GM18526 (cell line): ENCODE results near the gene PREX1.

Source experiments
- POLR2A ChIP-seq: IDR thresholded peaks from 3 replicates; pipeline ENCODE4 v1.6.1; 2011; ENCODE audit not compliant: insufficient read length; ENCODE audit errors: extremely low read depth

The PREX1 gene

DNA sequence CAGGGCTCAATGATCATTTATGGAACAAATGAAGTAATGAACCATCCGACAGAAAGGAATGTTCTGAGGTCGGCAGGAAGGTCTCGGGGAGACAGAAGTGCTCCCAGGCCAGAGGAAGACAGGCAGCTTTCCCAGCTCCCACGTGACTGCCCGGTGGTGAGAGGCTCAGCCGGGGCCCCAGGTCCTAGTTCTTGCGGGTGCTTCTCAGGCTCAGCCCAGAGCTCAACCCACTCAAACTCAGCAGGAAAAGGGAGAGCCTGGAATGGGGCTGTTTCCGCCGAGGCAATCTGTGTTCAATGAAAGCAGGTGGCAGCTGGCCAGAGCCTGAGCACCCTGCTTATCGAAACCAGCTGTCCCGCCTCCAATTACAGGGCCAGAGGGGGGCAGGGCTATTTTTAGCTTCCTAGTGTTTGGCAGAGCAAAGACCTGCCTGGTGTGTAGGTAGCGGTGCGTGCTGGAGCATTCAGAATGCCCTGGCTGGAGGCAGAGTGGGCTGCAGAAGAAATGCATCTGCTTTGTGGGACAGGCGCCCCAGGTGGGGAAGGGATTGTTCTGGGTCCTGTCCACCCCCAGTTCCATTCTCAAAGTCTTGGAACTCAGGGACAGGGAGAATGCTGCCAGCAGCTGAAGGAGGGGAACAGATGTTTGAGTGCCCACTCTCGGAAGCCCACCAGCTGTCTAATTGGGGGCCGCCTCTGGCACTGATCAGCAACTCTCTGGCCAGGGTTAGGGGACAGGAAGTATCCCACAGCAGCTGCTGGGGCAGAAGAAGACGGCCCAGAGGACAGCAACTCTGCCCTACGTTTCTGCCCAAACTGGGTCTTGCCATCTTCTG, 145.1 kb downstream of the PREX1 start:
- no peak for TF ChIP-seq POLR2A

DNA sequence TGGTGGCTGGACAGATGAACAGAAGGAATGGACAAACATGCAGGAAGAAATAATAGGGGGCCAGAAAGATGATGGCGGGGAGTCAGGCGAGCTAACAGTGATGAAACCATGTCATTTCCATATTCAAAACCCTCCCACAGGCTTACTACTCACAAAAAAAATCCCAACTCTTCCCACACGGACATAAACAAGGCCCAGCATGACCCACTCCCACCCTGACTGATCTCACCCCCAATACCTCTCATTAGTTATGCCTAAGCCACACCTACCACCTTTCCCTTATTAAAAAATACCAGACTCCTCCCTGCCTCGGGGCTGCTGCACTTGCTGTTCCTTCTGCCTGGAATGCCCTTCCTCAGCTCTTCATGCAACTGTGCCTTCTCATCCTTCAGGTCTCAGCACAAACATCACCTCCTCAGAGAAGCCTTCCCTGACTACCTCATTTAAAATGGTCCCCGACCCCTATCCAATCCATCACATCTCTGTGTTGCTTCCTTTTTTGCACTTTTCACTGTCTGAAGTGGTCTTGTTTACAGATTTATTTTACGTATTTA, 145.8 kb downstream of the PREX1 start:
- no peak for TF ChIP-seq POLR2A

DNA sequence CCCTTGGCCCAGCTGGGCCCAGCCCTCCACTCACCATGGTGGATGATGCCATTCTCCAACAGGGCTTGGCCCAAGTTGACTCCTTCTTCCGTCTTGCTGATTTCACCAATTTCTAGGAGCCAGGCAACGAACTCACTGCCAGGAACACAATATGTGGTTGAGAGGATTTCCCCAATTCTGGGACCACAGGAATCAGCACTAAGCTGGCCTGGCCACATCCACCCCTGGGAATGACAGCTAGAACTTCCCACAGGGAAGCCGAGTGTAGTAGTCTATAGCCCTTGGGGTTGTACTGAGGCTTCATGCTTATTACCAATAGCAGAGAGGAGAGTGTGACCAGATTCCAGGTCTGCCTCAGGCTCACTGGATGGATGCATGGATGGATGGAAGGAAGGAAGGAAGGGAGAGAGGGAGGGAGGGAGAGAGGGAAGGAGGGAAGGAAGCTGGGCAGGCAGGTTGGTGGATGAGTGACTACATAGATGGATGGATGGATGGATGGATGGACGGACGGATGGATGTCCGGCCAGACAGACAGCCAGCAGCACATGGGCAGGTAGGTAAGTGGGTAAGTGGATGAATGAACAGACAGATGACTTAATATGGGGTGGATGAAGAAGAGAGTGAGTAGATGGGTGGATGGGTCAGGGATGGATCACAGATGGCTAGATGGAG, 146.5 kb downstream of the PREX1 start:
- TF ChIP-seq POLR2A, result no peak

DNA sequence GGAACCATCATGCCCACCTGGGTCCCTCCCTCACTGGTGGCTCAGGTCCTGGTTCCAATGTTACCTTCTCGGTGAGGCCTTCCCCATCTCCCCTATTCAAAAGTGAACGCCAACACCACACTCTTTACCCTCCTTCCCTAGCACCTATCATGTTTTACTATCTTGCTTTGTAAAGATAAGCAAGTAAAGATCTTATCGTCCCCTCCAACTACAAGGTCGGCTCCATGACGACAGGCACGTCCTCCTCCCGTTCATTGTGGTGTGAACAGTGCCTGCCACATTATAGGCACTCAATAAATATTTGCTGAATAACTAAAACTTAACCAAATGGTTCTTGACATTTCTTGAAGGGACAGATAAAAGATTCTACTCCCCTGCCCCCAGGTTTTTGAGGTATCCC, 147.1 kb downstream of the PREX1 start:
- TF ChIP-seq POLR2A, result no peak

DNA sequence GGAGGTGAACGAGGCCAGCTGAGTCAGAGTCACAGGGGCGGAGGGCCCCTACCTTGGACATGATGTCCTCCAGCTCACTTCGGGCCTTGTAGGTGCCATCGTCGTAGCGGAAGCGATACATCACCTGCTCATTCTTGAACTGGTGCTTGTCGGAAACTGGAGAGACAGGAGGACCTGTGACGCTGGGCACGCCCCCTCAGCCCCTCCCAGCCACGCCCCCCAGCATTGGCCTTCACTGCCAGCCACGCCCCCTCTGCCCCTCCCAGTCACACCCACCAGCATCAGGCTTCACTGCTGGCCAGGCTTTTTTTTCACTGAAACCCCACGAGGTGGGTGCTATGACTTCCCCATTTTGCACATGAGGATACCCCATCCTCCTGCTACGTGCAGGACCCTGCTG, 148.2 kb downstream of the PREX1 start:
- TF ChIP-seq POLR2A, result no peak

DNA sequence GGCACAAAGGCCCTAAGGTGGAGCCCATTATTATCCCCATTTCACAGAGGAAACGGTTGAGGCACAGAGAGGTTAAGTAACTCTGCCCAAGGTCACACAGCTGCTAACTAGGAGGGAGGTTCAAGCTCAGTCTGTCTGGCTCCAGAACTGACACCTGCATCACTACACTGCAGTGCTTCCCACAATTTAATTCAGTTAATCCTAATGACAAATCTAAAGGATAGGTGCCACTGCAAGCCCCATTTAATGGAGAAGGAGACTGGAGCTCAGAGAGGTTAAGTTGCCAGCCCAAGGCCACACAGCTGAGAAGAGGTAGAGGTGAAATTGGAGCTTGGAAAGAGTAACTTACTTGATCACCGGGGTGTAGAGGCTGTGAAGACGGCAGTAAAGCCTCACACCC, 148.8 kb downstream of the PREX1 start:
- no peak for TF ChIP-seq POLR2A

DNA sequence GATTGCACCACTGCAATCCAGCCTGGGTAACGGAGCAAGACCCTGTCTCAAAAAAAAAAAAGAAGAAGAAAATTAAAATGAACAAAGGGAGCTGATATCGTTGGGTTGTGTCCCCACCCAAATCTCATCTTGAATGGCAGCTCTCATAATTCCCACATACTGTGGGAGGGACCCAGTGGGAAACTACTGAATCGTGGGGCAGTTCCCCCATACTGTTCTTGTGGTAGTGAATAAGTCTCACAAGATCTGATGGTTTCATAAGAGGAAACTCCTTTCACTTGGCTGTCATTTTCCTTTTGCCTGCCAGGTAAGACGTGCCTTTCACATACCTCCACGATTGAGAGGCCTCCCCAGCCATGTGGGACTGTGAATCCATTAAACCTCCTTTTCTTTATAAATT, 149.4 kb downstream of the PREX1 start:
- TF ChIP-seq POLR2A, result no peak

DNA sequence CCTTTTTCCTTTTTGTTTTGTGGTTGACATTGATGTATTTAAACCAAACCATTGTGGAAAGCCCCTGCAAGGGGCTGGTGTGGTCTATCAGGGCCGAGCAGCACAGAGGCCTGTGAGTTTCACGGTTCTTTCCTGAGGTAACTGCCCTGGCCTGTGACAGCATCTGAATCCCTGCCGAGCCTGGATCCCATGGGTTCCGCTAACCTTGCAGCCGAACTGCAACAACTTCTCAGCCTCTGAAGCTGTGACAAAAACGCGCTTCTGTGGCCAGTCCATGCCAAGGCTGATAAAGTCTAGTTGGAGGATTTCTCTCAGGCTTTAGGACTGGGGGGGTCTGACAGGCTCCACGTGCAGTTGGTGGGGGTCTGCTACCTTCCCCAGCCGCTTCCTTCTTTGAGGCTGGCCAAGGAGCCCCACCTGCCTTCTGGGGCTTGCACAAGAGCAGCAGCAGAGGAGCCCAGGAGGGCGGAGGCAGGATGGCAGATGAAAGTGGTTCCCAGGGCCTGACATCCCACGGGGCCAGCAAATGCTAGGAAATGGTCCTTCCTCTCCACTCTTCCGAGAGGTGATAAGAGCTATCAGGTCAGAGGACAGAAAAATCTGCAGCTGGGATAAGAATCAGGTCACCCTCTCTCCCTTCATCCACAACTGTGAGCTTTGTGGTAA, 150.9 kb downstream of the PREX1 start:
- no peak for TF ChIP-seq POLR2A

DNA sequence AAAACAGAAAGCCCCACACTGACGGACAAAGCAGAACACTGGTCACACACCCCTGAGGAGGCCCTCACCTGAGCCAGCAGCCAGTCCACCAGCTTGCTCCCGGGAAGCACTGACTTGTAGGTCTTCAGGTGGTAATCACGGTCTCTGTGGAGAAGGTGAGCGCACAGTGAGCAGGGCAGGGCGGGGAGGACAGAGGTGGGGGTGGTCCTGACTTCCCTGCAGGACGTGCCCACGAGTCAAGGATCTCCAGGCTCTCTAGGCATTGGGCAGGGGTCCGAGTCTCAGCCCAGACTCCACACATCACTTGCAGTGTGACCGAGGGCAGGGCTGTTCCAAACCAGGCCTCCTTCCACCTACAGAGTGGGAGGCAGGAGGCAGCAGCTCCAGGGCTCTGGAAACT, 151.7 kb downstream of the PREX1 start:
- no peak for TF ChIP-seq POLR2A

DNA sequence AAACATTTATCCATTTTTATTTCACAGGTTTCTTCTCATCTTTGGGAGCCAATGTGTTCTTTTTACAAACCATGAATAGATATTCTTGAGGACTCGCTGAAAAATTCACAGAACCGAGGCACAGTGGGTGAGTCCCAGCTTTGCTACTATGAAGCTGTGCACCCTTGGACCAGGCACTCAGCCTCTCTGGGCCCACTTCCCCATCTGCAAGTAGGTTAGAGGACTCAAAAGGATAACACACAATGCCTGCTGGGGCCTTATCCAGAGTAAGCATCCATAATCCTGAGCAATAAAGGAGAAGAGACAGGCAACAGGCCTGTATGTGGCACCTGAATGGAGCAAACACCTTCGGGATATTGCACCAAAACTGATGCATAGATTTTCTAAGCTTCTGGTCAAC, 153.3 kb downstream of the PREX1 start:
- no peak for TF ChIP-seq POLR2A

DNA sequence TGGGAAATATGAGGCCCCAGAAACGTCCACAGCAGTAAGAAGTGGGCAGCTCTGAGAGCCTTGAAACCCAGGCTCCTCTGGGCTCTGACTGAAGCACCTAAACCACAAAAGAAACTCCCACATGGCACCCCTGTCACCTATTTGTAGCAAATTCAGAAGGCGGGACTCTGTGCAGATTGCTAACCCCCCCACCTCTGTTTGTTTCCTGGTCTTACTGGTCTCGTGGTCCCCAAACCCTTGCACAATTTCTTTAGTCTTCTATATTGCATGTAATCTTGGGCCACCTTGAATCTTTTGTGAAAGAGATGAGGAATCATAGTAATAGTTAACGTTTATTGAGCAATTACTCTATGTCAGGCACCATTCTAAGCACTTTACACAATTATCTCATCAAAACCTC, 154.3 kb downstream of the PREX1 start:
- TF ChIP-seq POLR2A, result no peak

DNA sequence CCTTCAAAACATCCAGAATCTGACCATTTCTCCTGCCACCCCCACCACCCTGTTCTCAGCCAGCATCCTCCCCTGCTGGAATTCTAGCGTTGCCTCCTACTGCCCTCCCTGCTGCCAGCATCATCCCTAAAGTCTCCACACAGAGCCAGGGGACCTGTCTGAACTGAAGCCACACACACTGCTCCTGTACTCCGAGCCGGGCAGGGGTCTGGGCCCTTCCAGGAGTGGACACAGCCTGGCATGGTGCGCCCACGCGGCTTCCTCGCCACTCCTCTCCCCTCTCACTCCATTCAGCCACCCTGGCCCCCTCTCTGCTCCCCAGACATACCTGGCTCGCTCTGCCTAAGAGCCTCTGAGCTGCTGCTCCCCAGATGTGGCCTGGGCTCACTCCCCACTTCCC, 155.5 kb downstream of the PREX1 start:
- no peak for TF ChIP-seq POLR2A

DNA sequence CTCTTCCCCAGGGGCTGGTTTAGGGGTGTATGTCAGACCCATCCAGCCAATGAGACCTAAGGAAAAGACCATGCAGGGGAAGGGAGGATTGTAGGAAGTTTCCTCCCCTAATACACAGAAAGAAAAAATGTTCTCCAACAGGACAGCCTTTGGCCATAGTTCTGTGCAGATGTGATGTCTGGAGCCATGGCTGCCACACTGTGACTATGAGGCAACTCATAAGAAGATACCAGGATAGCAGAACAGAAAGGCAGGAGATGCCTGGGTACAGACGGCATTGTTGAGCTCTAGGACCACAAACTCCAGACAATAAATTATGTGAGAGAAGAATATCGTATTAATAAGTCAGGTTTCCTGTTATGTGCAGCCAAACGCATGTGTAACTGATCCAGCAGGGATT, 156.7 kb downstream of the PREX1 start:
- no peak for TF ChIP-seq POLR2A

DNA sequence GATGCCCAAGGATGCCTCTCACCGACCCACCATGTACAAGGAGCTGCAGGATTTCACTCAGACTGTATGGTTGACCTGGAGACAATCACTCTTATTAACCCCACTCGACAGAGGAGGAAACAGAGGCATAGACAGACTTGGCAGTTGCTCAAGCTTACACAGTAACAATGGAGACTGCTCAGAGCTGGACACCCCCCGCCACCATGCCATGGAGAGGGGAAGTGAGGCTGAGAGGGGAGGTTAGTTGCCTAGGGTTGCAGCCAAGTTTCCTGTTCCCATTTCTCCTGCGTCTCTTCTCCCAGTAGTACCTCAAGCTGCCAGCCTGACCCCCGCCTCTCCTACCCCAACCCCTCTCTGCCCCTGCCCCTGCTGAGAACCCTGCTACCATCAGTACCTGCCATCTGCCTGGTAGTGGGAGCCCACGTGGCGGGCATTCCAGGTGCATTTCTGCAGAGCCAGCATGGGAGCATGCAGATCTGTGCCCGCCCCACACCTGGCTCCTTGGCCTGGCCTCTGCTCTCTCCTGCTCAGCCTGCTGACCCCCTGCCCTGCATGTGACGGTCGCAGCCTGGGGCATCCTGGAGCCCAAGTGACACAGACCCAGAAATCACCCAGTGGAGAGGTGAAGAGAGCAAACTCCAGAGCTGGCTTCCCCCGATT, 157.7 kb downstream of the PREX1 start:
- no peak for TF ChIP-seq POLR2A

DNA sequence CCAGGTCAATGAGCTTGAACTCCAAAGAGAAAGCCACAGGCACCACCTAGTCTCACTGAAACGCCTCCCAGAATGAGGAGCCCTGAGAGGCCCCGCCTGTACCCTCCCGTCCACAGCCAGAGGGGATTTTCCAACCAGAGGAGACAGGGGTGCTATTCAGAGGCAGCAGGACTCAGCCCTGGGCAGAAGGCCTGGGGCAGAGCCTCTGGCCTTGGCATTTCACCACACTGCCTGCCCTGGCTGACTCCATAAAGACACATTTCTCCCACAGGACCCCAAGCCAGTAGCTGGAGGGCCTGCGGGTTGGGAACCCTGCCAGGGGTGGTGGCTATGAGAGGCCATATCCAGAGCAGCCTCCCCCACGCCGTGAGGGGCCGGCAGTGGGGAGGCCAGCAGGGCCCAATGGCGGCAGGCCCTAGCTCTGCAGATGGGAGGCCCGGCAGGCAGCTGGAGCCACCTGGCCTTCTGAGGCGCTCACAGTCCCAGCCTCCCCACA, 159.3 kb downstream of the PREX1 start:
- TF ChIP-seq POLR2A, result no peak
